ENCODE measurements around the gene RIPK4.

GRCh38 chr21:41815652-41816582, 49.1 kb upstream of the RIPK4 start:
- TF ChIP-seq CTCF (conservative IDR thresholded peaks at IDR 0.05; ENCODE audit: low read depth, low read length) (no peak), EZH2 (IDR thresholded peaks at IDR 0.05; ENCODE audit: borderline replicate concordance, low read depth, low read length, poor library complexity, severe bottlenecking) (no peak)
